GM18508 (cell line): Measurements from ENCODE around the gene PLA2G4E.

Experiments
- ATAC-seq: cut with Tn5 transposase; IDR thresholded peaks from one replicate; pipeline ENCODE4 v1.9.1; 2021; ENCODE audit warnings: moderate number of reproducible peaks; ENCODE audit not compliant: insufficient read depth, unreplicated experiment

Gene PLA2G4E

GRCh38 chr15:42031198-42031915 lies 10.5 kb upstream of the PLA2G4E start:
- ATAC-seq, result no peak

DNA sequence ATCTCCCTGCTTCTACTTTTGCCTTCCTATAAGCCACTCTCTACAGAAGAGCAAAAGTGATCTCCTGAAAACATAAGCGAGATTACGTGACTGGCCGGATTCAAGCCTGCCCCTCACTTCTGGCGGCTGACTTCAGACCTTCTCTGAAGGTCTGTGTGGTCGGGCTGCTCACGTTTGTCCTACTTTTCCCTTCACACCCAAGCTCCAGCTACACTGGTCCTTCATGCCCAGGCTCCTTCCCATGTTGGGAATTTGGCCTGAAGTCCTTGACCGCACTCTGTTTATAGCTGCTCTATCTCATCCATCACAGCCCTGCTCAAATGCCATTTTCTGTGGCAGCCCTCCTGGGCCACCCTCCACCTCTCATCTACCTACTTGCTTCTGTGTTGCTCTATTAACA lies 6.7 kb upstream of the PLA2G4E start:
- no peak for ATAC-seq

DNA sequence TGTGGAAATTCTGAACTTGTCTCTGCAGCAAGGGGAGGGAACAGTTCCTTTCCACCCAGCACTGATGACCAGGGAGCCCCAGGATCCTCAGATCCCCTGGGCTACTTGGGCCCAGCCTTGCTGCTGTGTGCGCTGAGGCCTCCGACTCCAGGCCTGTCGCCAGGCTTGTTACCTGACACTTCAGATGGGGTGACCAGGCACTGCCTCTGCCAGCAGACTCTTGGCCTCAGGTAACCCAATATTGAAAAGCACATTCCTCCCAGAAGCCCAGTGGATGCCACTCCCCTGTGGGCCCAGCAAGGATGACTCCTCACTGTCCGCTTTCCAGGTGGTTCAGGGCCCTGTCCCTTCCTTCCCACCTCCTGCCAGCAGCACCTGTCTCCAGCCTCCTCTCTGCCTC lies 3.5 kb upstream of the PLA2G4E start:
- ATAC-seq, result no peak

- ATAC-seq, result no peak
These were observed 751 bp upstream of the PLA2G4E start for GRCh38 chr15:42021593-42021992.

DNA sequence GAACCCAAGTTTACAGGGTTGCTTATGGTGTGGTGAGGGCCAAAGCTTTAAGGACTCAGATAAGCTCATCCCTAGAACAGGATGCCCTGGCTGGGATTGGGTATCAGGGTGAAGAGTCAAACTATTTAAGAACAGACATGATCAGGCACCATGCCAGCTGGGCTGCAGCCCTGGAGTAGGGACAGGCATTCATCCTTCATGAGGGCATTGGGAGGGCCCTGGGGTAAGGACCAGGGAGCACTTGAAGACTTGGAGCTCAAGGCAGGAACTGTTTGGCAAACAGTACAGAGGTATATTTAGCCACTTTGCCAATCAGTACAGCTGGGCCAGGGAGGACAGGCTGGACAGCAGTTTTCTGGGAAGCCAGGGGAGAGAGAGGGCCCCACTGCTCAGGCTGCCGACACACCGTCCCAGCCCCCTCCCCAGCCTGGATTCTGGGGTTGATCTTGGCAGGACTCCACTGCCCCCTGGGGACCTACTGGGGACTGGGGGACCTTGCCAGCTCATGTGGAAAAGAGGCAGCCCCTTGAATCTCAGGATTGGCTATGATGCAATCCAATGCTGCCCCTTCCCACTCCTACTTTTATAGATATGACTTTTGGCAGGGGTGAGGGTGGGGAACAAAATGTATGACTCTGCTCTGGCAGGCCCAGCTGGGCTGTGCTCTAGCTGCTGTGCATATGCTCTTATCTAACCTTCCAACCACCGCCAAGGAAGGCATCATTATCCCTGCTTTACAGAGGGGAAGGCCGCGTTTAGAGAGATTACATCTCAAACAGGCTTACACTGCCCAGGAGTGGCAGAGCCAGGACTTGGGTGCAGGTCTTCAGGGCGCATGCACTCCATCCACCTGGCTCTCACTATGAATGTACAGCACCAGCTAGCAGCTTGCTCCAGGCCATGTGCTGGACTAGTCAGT lies 2.3 kb downstream of the PLA2G4E start:
- no peak for ATAC-seq

GRCh38 chr15:42016971-42017370 lies 3.9 kb downstream of the PLA2G4E start:
- no peak for ATAC-seq

DNA sequence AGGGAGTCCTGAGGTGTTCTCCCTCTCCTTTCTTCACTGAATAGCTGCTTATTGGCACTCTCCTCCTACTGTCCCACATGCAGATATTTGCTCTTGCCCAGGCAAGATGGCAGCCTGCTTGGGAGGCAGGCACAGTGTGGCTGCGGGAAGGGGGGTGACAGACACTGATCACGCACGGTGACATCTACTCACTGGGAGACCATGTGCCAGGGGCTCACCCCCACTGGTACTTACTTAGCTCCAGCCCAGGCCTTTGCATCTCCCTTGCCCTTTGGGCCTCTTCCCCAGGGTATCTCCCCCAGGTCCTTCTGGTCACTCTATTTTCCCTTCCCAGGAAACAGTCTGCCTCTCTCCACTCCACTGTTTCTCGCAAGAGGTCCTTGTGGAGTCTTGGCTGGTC lies 6.4 kb downstream of the PLA2G4E start:
- ATAC-seq, result no peak

DNA sequence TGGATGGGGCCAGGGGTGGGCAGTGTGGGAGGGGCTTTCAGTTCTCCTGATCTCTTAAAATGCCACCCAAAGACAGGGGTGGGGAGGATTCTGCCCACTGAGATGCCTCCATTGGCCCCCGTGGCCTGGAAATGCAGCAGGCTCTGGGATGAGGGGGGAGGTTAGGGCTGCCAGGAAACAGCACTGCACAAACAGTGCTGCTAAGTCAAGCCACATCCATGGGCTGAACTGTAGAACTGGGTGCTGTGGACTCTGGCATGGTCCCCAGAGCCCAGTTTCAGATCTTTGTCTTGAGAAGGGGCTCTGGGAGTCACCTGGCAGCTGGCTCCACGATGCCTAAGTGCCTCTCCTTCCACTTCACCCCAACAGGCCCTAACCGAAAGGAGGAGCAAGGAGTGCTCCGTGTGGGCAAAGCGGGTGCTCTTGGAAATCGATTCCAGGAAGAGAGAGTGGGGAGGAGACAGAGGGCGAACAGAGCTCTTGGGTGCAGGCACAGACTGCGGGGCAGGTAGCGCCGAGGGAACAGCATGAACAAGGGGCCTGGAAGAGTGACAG lies 7.8 kb downstream of the PLA2G4E start:
- ATAC-seq, result no peak

- ATAC-seq, result no peak
These were observed 8.6 kb downstream of the PLA2G4E start for GRCh38 chr15:42012241-42012640.

- no peak for ATAC-seq
These were observed 9.8 kb downstream of the PLA2G4E start for GRCh38 chr15:42011074-42011473.

GRCh38 chr15:42010434-42010833 lies 10.4 kb downstream of the PLA2G4E start:
- ATAC-seq, result no peak

GRCh38 chr15:42009474-42009873 lies 11.4 kb downstream of the PLA2G4E start:
- ATAC-seq, result no peak

GRCh38 chr15:42009022-42009421 lies 11.8 kb downstream of the PLA2G4E start:
- no peak for ATAC-seq

- ATAC-seq, result no peak
These were observed 13.5 kb downstream of the PLA2G4E start for GRCh38 chr15:42007386-42007785.

GRCh38 chr15:42002333-42002732 lies 18.5 kb downstream of the PLA2G4E start:
- ATAC-seq, result no peak

- no peak for ATAC-seq
These were observed 19.6 kb downstream of the PLA2G4E start for GRCh38 chr15:42001236-42001635.

DNA sequence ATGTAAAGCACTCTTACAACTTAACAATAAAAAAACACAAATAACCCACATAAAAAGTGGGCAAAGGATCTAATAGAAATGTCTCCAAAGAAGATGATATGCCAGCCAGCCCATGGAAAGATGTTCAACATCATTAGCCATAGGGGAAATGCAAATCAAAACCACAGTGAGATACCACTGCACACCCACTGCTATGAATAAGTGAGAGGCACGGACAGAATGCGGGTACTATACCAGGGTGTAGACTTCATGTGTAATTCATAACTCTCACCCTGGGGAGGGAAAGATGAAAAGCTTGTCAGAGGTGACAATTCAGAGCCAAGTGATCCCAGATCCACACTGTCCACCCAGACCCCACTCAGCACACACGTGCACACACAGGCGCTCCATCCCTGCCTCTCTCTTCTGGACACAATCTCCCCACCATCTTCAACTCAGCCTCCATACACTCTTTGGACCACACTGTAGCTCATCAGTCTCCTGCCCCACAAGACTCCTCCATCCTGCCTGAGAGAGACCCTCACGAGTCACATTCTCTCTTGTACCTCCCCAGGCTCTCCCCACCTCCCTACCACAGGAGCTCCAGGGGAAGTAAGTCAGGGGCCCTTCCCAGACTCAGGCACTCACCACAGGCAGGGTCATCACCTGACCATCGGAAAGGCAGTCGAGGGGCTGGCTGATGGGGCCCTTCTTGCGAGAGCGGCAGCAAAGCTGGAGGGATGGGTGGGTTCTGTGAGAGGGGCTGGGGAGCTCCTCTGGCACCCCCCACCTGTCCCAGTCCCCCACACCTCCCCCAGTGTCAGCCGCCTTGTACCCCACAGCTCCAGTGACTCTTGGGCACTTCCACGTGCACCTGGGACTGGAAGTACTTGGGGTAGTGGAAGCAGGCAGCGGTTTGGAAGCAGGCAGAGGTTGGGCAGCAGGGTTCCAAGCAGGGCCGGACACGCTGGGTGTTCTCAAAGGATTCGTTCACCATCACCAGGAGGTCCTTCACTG lies 21.3 kb downstream of the PLA2G4E start:
- ATAC-seq, result no peak

- no peak for ATAC-seq
These were observed 23.0 kb downstream of the PLA2G4E start for GRCh38 chr15:41997845-41998244.

- no peak for ATAC-seq
These were observed 23.8 kb downstream of the PLA2G4E start for GRCh38 chr15:41996921-41997592.

GRCh38 chr15:41996376-41996775 lies 24.5 kb downstream of the PLA2G4E start:
- ATAC-seq, result no peak
